Measurements from ENCODE around the gene XG. TPM values are rescaled to one million over a fixed set of nuclear protein-coding genes. Genes with fewer than 3 reads are reported as not detected.
"Not testable (repeated sequence)": the region's sequence is repeated elsewhere in the genome, so short reads cannot be mapped to it uniquely, and the experiment has no call there.

The XG gene, protein sequence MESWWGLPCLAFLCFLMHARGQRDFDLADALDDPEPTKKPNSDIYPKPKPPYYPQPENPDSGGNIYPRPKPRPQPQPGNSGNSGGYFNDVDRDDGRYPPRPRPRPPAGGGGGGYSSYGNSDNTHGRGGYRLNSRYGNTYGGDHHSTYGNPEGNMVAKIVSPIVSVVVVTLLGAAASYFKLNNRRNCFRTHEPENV
- under 1 TPM in 1 of 4 donors, not detected in 3; 0.76 TPM for total RNA-seq

GRCh38 chrX:2751874-2752300 is at the start of gene XG:
Gene XG, plus strand, starts transcription at chrX:2752040. Its CDS starts 235 bp downstream, at chrX:2752275.
- H3K4me3 ChIP-seq; H3K9me3 ChIP-seq; H3K27me3 ChIP-seq; intact Hi-C loops (cut with DNase I; ENCODE audit: low total_unique reads); H3K36me3 ChIP-seq; H3K27ac ChIP-seq; DNase-seq; H3K4me1 ChIP-seq: not testable (repeated sequence)

- Histone ChIP-seq H3K36me3 (no peaks in the 10 kb centered on the region), H3K4me3 (no peak overlapping the region), H3K9me3 (no peaks in the 10 kb centered on the region), H3K27ac (peak overlapping the region in 1 of 2 donors; percentile 52), H3K27me3 (no peaks in the 10 kb centered on the region), H3K4me1 (peaks cover 0 to 15% of the 10 kb centered on the region in 2 donors)
- TF ChIP-seq CTCF (IDR thresholded peaks at IDR 0.05): peak; percentile 6 to 22 (median 15)
- TF ChIP-seq POLR2A (IDR thresholded peaks at IDR 0.05): no peak
- intact Hi-C loops (cut with DNase I; ENCODE audit: low total_unique reads): no loop called here
- peak in 1 of 2 donors; percentile 33 for DNase-seq
These were observed 47.9 kb upstream of the XG start for GRCh38 chrX:2703991-2704369.

- Histone ChIP-seq H3K4me1 (peaks cover 0 to 25% of the 10 kb centered on the region in 2 donors), H3K27ac (no peak overlapping the region)
- intact Hi-C loops (cut with DNase I; ENCODE audit: low total_unique reads): no loop called here
These were observed 46.6 kb upstream of the XG start for GRCh38 chrX:2705046-2705832.

GRCh38 chrX:2707334-2707760 is 44.5 kb upstream of the XG start:
- no peaks in the 10 kb centered on the region for H3K27me3 ChIP-seq
- intact Hi-C loops (cut with DNase I; ENCODE audit: low total_unique reads): no loop called here
- no peak overlapping the region for H3K27ac ChIP-seq
- H3K36me3 ChIP-seq: no peaks in the 10 kb centered on the region
- DNase-seq: no peak
- TF ChIP-seq CTCF (IDR thresholded peaks at IDR 0.05) (no peak), POLR2A (IDR thresholded peaks at IDR 0.05) (no peak)
- no peak overlapping the region for H3K4me3 ChIP-seq
- peaks cover 0 to 21% of the 10 kb centered on the region in 2 donors for H3K4me1 ChIP-seq
- H3K9me3 ChIP-seq: no peaks in the 10 kb centered on the region

More at GRCh38 chrX:2705046-2705832, 46.6 kb upstream of the XG start:
- H3K36me3 ChIP-seq: no peaks in the 10 kb centered on the region
- H3K27me3 ChIP-seq: no peaks in the 10 kb centered on the region
- H3K9me3 ChIP-seq: no peaks in the 10 kb centered on the region
- no peak for DNase-seq
- no peak overlapping the region for H3K4me3 ChIP-seq
- TF ChIP-seq POLR2A (IDR thresholded peaks at IDR 0.05) (no peak), CTCF (IDR thresholded peaks at IDR 0.05) (no peak)

DNA sequence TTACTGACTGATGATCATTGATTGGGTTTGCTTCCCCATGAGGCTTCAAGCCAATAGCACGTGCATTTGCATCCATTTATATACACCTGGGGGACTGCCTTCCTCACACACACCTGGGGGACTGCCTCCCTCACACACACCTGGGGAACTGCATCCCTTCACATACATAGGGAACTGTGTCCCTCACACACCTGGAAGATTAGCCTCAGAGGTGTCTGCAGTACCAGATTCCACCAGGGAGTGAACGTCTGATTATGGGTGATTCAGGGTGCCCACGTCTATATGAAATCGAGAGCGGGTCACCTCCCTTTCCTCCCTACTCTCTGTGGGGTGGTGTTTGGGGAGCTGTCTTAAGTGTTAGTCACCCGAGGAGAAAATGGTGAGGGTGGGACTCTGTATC is 43.8 kb upstream of the XG start:
- no peaks in the 10 kb centered on the region for H3K36me3 ChIP-seq
- intact Hi-C loops (cut with DNase I; ENCODE audit: low total_unique reads): no loop called here
- H3K27ac ChIP-seq: no peak overlapping the region
- H3K9me3 ChIP-seq: no peaks in the 10 kb centered on the region
- peaks cover 0 to 21% of the 10 kb centered on the region in 2 donors for H3K4me1 ChIP-seq
- TF ChIP-seq CTCF (IDR thresholded peaks at IDR 0.05) (no peak), POLR2A (IDR thresholded peaks at IDR 0.05) (no peak)
- H3K27me3 ChIP-seq: no peaks in the 10 kb centered on the region
- DNase-seq: no peak
- H3K4me3 ChIP-seq: no peak overlapping the region
